IMR-90 (cell line): ENCODE results near the gene SEC23IP. TPM values are rescaled to one million over a fixed set of nuclear protein-coding genes. Genes with fewer than 3 reads are reported as not detected.

Source experiments
- ATAC-seq: fragments of 200-7000 bp; cut with Tn5 transposase; 2 replicates; pipeline ENCODE4 v1.9.1; 2020; ENCODE audit warnings: low read depth, mild to moderate bottlenecking, moderate library complexity
- BruUV-seq: library from RNA; stranded (reverse); fragments of 400-500 nt; replicated peaks from 2 replicates; lab custom pipeline; 2021; lab: Mats Ljungman, UMichigan
- CTCF ChIA-PET: fragments of 300-600 bp; formaldehyde crosslinking; extraction: SDS; loops from one replicate; lab custom pipeline; 2021; ENCODE audit warnings: antibody characterized with exemption; lab: Yijun Ruan, JAX
- POLR2A ChIA-PET: fragments of 300-600 bp; sonication (Branson Sonifier 250); formaldehyde crosslinking; loops from one replicate; lab custom pipeline; 2022; ENCODE audit warnings: antibody characterized with exemption; ENCODE audit not compliant: unreplicated experiment; lab: Charles Lee
- DNase-seq: peaks from one replicate; pipeline ENCODE4 v3.0.0; 2013
- H2AFZ ChIP-seq: replicated peaks from 2 replicates; pipeline ENCODE3; 2013; ENCODE audit warnings: low read length, mild to moderate bottlenecking; ENCODE audit not compliant: poor library complexity
- H2AK5ac ChIP-seq: 2 replicates; pipeline ENCODE4 v1.6.1; 2013; ENCODE audit warnings: low read depth, low read length, inconsistent platforms
- H2AK9ac ChIP-seq: replicated peaks from 2 replicates; pipeline ENCODE3; 2013; ENCODE audit warnings: mild to moderate bottlenecking, low read depth, low read length, moderate library complexity; ENCODE audit not compliant: poor library complexity
- H2BK120ac ChIP-seq: 2 replicates; pipeline ENCODE4 v1.6.1; 2013; ENCODE audit warnings: low read depth, low read length, inconsistent platforms
- H2BK15ac ChIP-seq: 3 replicates; pipeline ENCODE4 v1.6.1; 2013; ENCODE audit warnings: low read depth, low read length, inconsistent platforms
- H2BK20ac ChIP-seq: 2 replicates; pipeline ENCODE4 v1.6.1; 2013; ENCODE audit warnings: low read depth, mild to moderate bottlenecking, inconsistent platforms, low read length, moderate library complexity
- H2BK5ac ChIP-seq: 2 replicates; pipeline ENCODE4 v1.6.1; 2013; ENCODE audit warnings: mild to moderate bottlenecking, low read depth, low read length, inconsistent platforms; ENCODE audit not compliant: poor library complexity, severe bottlenecking
- H3K14ac ChIP-seq: replicated peaks from 2 replicates; pipeline ENCODE4 v1.6.1; 2013; ENCODE audit warnings: low read depth, low read length, inconsistent platforms
- H3K18ac ChIP-seq: 2 replicates; pipeline ENCODE4 v1.6.1; 2013; ENCODE audit warnings: low read depth, low read length, control low read depth
- H3K23ac ChIP-seq: 2 replicates; pipeline ENCODE4 v1.6.1; 2013; ENCODE audit warnings: low read depth, low read length, inconsistent platforms
- H3K27ac ChIP-seq: 2 replicates; pipeline ENCODE4 v1.5.1; 2013; ENCODE audit warnings: mild to moderate bottlenecking, control low read depth, low read length; ENCODE audit not compliant: insufficient read depth
- H3K27me3 ChIP-seq: 2 replicates; pipeline ENCODE4 v1.6.1; 2013; ENCODE audit warnings: low read length; ENCODE audit not compliant: control insufficient read depth, insufficient read depth
- H3K36me3 ChIP-seq: 2 replicates; pipeline ENCODE4 v1.6.1; 2013; ENCODE audit warnings: low read length, mixed read lengths; ENCODE audit not compliant: control insufficient read depth, insufficient read depth
- H3K4ac ChIP-seq: 2 replicates; pipeline ENCODE4 v1.6.1; 2013; ENCODE audit warnings: low read depth, low read length, inconsistent platforms
- H3K4me1 ChIP-seq: 2 replicates; pipeline ENCODE4 v1.6.1; 2013; ENCODE audit warnings: low read length, mixed read lengths; ENCODE audit not compliant: control insufficient read depth, insufficient read depth
- H3K4me2 ChIP-seq: 2 replicates; pipeline ENCODE4 v1.6.1; 2013; ENCODE audit warnings: low read depth, mild to moderate bottlenecking, control low read depth, low read length, moderate library complexity
- H3K4me3 ChIP-seq: 2 replicates; pipeline ENCODE4 v1.5.1; 2013; ENCODE audit warnings: low read depth, mild to moderate bottlenecking, control low read depth, low read length, moderate library complexity; ENCODE audit not compliant: insufficient read depth
- H3K56ac ChIP-seq: 2 replicates; pipeline ENCODE4 v1.6.1; 2013; ENCODE audit warnings: low read length, inconsistent platforms; ENCODE audit not compliant: insufficient read depth; ENCODE audit errors: extremely low read depth
- H3K79me1 ChIP-seq, 2 experiments: 2 replicates each; pipeline ENCODE4 v1.6.1; 2013; ENCODE audit warnings: low read length in 2 of 2, inconsistent platforms in 1 of 2, low read depth in 1 of 2
- H3K9ac ChIP-seq: 2 replicates; pipeline ENCODE4 v1.6.1; 2013; ENCODE audit warnings: low read depth, low read length, control low read depth
- H3K9me1 ChIP-seq: 2 replicates; pipeline ENCODE4 v1.6.1; 2013; ENCODE audit warnings: low read length, inconsistent platforms; ENCODE audit not compliant: insufficient read depth
- H3K9me3 ChIP-seq: 2 replicates; pipeline ENCODE4 v1.6.1; 2013; ENCODE audit warnings: low read length; ENCODE audit not compliant: control insufficient read depth, insufficient read depth
- H4K20me1 ChIP-seq: 2 replicates; pipeline ENCODE4 v1.6.1; 2013; ENCODE audit warnings: low read length, inconsistent platforms; ENCODE audit not compliant: insufficient read depth
- H4K5ac ChIP-seq: 2 replicates; pipeline ENCODE4 v1.6.1; 2013; ENCODE audit warnings: mild to moderate bottlenecking, low read depth, low read length, control low read depth
- H4K8ac ChIP-seq, 2 experiments: 2 replicates each; pipeline ENCODE4 v1.6.1; 2013; ENCODE audit warnings: low read depth in 2 of 2, low read length in 2 of 2, control low read depth in 1 of 2, inconsistent platforms in 1 of 2
- H4K91ac ChIP-seq: 2 replicates; pipeline ENCODE4 v1.6.1; 2013; ENCODE audit warnings: low read depth, low read length, inconsistent platforms; ENCODE audit not compliant: insufficient read depth
- CTCF ChIP-seq: conservative IDR thresholded peaks from 2 replicates; pipeline ENCODE4 v1.5.1; 2012; ENCODE audit warnings: mild to moderate bottlenecking, low read depth, low read length, improper control_type of control experiment
- ELK1 ChIP-seq: fragments of 150-350 bp; IDR thresholded peaks from 2 replicates; pipeline ENCODE4 v1.6.1; 2016; ENCODE audit warnings: low read depth, mild to moderate bottlenecking, low read length, moderate library complexity, borderline replicate concordance
- MAZ ChIP-seq: IDR thresholded peaks from 2 replicates; pipeline ENCODE4 v1.6.1; 2012; ENCODE audit warnings: low read depth, mild to moderate bottlenecking, low read length, improper control_type of control experiment, moderate library complexity, borderline replicate concordance
- NFE2L2 ChIP-seq: fragments of 150-350 bp; IDR thresholded peaks from 2 replicates; pipeline ENCODE4 v1.6.1; 2016; ENCODE audit warnings: low read depth, mild to moderate bottlenecking, low read length
- RFX5 ChIP-seq: IDR thresholded peaks from 2 replicates; pipeline ENCODE4 v1.8.0; 2012; ENCODE audit warnings: low read depth, mild to moderate bottlenecking, low read length, moderate library complexity
- dilution Hi-C: fragments of 300-500 bp; cut with HindIII; formaldehyde crosslinking; loops from one replicate; pipeline ENCODE4 v1.14.3; 2018; ENCODE audit warnings: low sequenced_read_pairs; ENCODE audit not compliant: unreplicated experiment
- in situ Hi-C: fragments of 300-500 bp; cut with MboI; formaldehyde crosslinking; loops from 3 replicates; pipeline ENCODE4 v1.14.3; 2019; ENCODE audit warnings: low sequenced_read_pairs, inconsistent platforms, mixed read lengths
- intact Hi-C: fragments of 100-400 bp; cut with micrococcal nuclease; formaldehyde crosslinking; loops from 2 replicates; pipeline ENCODE4 v1.10.0; 2022
- polyA plus RNA-seq, 3 experiments: library from polyadenylated mRNA; depleted of rRNA; stranded (reverse); fragments of >200 nt; gene quantifications; 2 replicates each; pipeline ENCODE4 v1.2.3, GENCODE V29; 2012; ENCODE audit warnings: low replicate concordance in 1 of 3
- total RNA-seq: library from RNA; depleted of rRNA; stranded (reverse); fragments of >200 nt; gene quantifications from 2 replicates; pipeline ENCODE4 v1.2.3, GENCODE V29; 2012

The SEC23IP gene
- total and polyA plus RNA-seq, 2 of the 4 experiments (the other 2 are of a cell fraction): 37.4 to 39.8 TPM

- H3K36me3 ChIP-seq: no peaks in the 10 kb centered on the region
Measured at GRCh38 chr10:119962837-119963236, 70.3 kb downstream of the SEC23IP start.

More at GRCh38 chr10:119962837-119963236, 70.3 kb downstream of the SEC23IP start:
- intact Hi-C loops (no loop called here), dilution Hi-C loops (no loop called here), in situ Hi-C loops (no loop called here)
- Histone ChIP-seq H3K79me1 (no peaks in the 10 kb centered on the region), H2BK120ac (no peak overlapping the region), H4K20me1 (no peaks in the 10 kb centered on the region), H2AK9ac (no peak overlapping the region), H3K18ac (no peak overlapping the region), H3K23ac (no peak overlapping the region), H3K4me3 (no peak overlapping the region), H4K8ac (no peak overlapping the region), H3K4me1 (no peaks in the 10 kb centered on the region), H3K9me3 (0 out of 2 replicates have a peak, but pooled peaks cover 2% of the 10 kb centered on the region), H3K56ac (no peak overlapping the region), H2BK20ac (no peak overlapping the region), H3K27ac (no peak overlapping the region), H4K91ac (no peak overlapping the region), H3K9ac (no peak overlapping the region), H3K9me1 (no peaks in the 10 kb centered on the region), H2BK15ac (no peak overlapping the region), H2AK5ac (no peak overlapping the region), H3K4ac (no peak overlapping the region), H4K5ac (no peak overlapping the region), H3K14ac (no peak overlapping the region), H2AFZ (no peak overlapping the region), H2BK5ac (no peak overlapping the region), H3K4me2 (no peak overlapping the region), H3K27me3 (no peaks in the 10 kb centered on the region)
- no TSS peak for BruUV-seq
- TF ChIP-seq CTCF: no peak
- TF ChIP-seq RFX5: no peak
- TF ChIP-seq MAZ: no peak
- TF ChIP-seq ELK1: no peak
- no peak for TF ChIP-seq NFE2L2
- POLR2A ChIA-PET: no interaction called here
- CTCF ChIA-PET: interaction anchor here (1.2 kb wide), 1 partner anchor 9 kb away, joined by 3 read pairs; no protein-coding TSS in a partner anchor
- no peak for ATAC-seq
- no peak for DNase-seq
